ENCODE data around the gene CSTF1. TPM values are rescaled to one million over a fixed set of nuclear protein-coding genes. Genes with fewer than 3 reads are reported as not detected.

Gene CSTF1
- total and polyA plus RNA-seq, 10 donors = 9.8 to 45.0 (median 28.5) TPM

DNA sequence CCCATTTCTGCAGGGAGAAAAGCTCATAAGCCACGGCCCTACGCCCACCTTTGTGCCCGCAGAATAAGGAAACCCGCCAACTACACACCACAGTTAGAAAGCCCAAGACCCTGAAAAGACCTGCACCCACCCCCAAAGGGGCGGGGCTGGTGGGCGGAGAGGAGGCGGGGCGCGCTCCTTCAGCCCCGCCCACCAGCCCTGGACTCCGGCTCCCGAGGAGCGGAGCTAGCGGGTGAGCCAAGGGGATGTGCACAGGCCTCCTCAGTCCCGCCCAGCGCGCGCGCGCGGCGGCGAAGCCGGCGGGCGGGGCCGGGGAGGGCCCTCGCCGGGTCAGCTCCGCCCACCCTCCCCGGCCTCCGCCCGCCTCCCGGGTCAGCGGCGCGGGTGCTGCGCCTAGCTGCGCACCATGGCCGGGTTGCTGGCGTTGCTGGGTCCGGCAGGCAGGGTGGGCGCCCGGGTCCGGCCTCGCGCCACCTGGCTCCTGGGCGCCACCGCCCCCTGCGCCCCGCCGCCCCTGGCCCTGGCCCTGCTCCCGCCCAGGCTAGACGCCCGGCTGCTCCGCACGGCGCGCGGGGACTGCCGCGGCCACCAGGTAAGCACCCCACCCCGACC lies 33.7 kb upstream of the CSTF1 start, which contains the start of gene FAM210B:
FAM210B (plus strand) TSS at position 375 of the 612 bp plus-strand sequence; CDS start at position 407, 32 bp downstream.
- Histone ChIP-seq H3K9me3 (no peaks in the 10 kb centered on the region), H3K4me3 (peak within 1 kb of the TSS; percentile 60 to 98 (median 82)), H3K36me3 (no peaks in the 10 kb centered on the region), H3K4me1 (peaks cover 0 to 42% (median 25%) of the 10 kb centered on the region in 6 donors), H3K27me3 (replicated peaks in 1 of 7) (no peaks in the 10 kb centered on the region), H3K27ac (peak within 1 kb of the TSS; percentile 17 to 85 (median 74))
- intact Hi-C loops (cut with DNase I; ENCODE audit: low total_unique reads) = loop anchor here (5.0 kb wide), 1 partner anchor 39 kb away; no protein-coding TSS in a partner anchor
- DNase-seq = peak; percentile 96
- 0 to 2% (median 0%) methylated on average over 19 to 63 of the region's 63 CpGs for WGBS, 5 donors
- no peak for TF ChIP-seq CTCF (IDR thresholded peaks at IDR 0.05 in 8 of 11, conservative IDR thresholded peaks at IDR 0.05 in 3 of 11)
- TF ChIP-seq POLR2AphosphoS5 (IDR thresholded peaks at IDR 0.05) = peak; percentile 72 to 84 (median 79)

GRCh38 chr20:56359212-56360132 lies 33.0 kb upstream of the CSTF1 start:
- DNase-seq = peak; percentile 86
- 20 to 33% (median 25%) methylated on average over 28 to 51 of the region's 51 CpGs for WGBS, 5 donors
- H3K27ac ChIP-seq = peak overlapping the region; percentile 17 to 85 (median 74)
- peaks cover 0 to 2% (median 0%) of the 10 kb centered on the region in 6 donors for H3K36me3 ChIP-seq
- TF ChIP-seq POLR2AphosphoS5 (IDR thresholded peaks at IDR 0.05) = peak in 1 of 3 donors; percentile 15
- TF ChIP-seq CTCF (IDR thresholded peaks at IDR 0.05 in 8 of 11, conservative IDR thresholded peaks at IDR 0.05 in 3 of 11) = no peak
- H3K4me1 ChIP-seq = peaks cover 0 to 42% (median 25%) of the 10 kb centered on the region in 6 donors
- no peaks in the 10 kb centered on the region for H3K9me3 ChIP-seq
- H3K4me3 ChIP-seq = peak overlapping the region; percentile 60 to 98 (median 82)
- no peaks in the 10 kb centered on the region for H3K27me3 ChIP-seq (replicated peaks in 1 of 7)
- intact Hi-C loops (cut with DNase I; ENCODE audit: low total_unique reads) = loop anchor here (5.0 kb wide), 1 partner anchor 38 kb away; no protein-coding TSS in a partner anchor

DNA sequence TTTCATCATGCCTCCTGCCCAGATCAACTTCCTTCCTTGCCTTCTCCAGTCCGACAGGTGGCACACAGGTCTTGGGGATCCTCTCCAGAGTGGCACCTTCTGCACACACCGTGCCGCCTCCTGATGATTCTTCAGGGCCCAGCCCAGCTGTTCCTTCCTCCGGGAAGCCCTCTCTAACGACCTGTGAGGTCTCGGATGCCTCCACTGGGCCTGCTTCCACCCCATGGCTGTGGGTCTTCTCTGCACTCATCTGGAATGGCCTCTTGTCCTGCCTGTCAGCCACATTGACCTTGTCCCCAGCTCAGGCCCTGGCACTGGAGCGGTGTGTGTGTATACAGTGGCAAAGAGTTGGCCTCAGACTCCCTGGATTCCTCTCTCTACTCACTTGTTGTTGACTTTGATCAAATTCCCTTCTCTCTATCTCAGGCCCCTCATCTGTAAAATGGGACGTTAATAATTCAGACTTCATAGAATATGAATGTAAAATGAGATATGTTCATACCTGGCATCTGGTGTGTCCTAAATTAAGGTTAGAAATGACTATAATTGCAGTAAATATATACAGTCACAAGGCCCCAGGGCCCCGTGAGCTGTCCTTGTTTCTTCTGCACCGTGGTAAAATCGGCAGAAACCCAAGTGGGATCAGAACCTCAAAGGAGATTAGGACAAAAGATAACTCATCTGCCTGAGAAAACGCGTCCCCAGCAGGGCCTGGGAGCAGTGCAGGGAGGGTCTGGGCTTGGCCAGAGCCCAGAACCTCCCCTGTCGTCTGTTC lies 32.1 kb upstream of the CSTF1 start:
- H3K4me3 ChIP-seq = peak overlapping the region in 7 of 8 donors; percentile 60 to 98 (median 81)
- 70 to 90% (median 81%) methylated on average over 13 to 14 of the region's 14 CpGs for WGBS, 5 donors
- DNase-seq = no peak
- H3K27me3 ChIP-seq (replicated peaks in 1 of 7) = no peaks in the 10 kb centered on the region
- H3K36me3 ChIP-seq = peaks cover 0 to 11% (median 5%) of the 10 kb centered on the region in 6 donors
- intact Hi-C loops (cut with DNase I; ENCODE audit: low total_unique reads) = no loop called here
- TF ChIP-seq POLR2AphosphoS5 (IDR thresholded peaks at IDR 0.05) (no peak), CTCF (IDR thresholded peaks at IDR 0.05 in 8 of 11, conservative IDR thresholded peaks at IDR 0.05 in 3 of 11) (no peak), POLR2A (IDR thresholded peaks at IDR 0.05) (no peak)
- H3K27ac ChIP-seq = peak overlapping the region in 7 of 8 donors; percentile 27 to 85 (median 81)
- peaks cover 0 to 42% (median 25%) of the 10 kb centered on the region in 6 donors for H3K4me1 ChIP-seq
- no peaks in the 10 kb centered on the region for H3K9me3 ChIP-seq
